BLaER1 (cell line): ENCODE results near the gene MAPKAPK3.

Source experiments
- H3K27ac ChIP-seq: shearing (Covaris generic); formaldehyde crosslinking; 2 replicates; pipeline ENCODE4 v1.8.1; 2022
- H3K27me3 ChIP-seq: shearing (Covaris generic); formaldehyde crosslinking; 2 replicates; pipeline ENCODE4 v1.8.1; 2022
- H3K36me3 ChIP-seq: shearing (Covaris generic); formaldehyde crosslinking; 2 replicates; pipeline ENCODE4 v1.8.1; 2022
- H3K4me1 ChIP-seq: shearing (Covaris generic); formaldehyde crosslinking; 2 replicates; pipeline ENCODE4 v1.8.1; 2022
- H3K4me2 ChIP-seq: shearing (Covaris generic); formaldehyde crosslinking; 2 replicates; pipeline ENCODE4 v1.8.1; 2022
- H3K4me3 ChIP-seq: shearing (Covaris generic); formaldehyde crosslinking; 2 replicates; pipeline ENCODE4 v1.8.1; 2022
- H3K9ac ChIP-seq: shearing (Covaris generic); formaldehyde crosslinking; 2 replicates; pipeline ENCODE4 v1.8.1; 2022
- H3K9me3 ChIP-seq: shearing (Covaris generic); formaldehyde crosslinking; 2 replicates; pipeline ENCODE4 v1.8.1; 2022
- H4K20me1 ChIP-seq: shearing (Covaris generic); formaldehyde crosslinking; 2 replicates; pipeline ENCODE4 v1.8.1; 2022
- Cebpa-rat ChIP-seq: shearing (Covaris generic); IDR thresholded peaks from 2 replicates; pipeline ENCODE4 v1.8.1; 2022

MAPKAPK3 gene

DNA sequence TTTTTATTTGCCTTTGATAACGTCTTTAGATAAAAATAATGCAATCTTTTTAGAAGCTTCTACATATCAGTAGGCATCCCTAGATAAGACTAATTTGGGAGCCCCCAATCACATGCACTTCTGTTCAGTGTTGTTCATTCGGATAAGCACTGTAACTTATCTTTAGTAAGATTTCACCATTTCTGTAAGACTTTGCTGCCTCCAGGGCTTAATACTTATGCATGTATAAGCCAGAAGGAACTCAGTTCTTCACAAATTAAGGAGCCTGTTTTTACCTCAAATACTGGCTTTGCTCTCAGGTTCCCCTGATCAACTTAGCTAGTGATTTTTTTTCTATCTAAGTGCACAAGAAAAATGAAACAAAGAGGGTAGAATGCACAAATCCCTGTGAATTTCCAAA lies 78.1 kb downstream of the MAPKAPK3 start:
- Histone ChIP-seq H3K27me3 (no peaks in the 10 kb centered on the region), H4K20me1 (no peaks in the 10 kb centered on the region), H3K4me3 (no peak overlapping the region), H3K9ac (no peak overlapping the region), H3K27ac (no peak overlapping the region), H3K9me3 (peaks cover 16% of the 10 kb centered on the region), H3K4me2 (no peak overlapping the region), H3K4me1 (no peaks in the 10 kb centered on the region), H3K36me3 (no peaks in the 10 kb centered on the region)
- no peak for TF ChIP-seq Cebpa-rat

DNA sequence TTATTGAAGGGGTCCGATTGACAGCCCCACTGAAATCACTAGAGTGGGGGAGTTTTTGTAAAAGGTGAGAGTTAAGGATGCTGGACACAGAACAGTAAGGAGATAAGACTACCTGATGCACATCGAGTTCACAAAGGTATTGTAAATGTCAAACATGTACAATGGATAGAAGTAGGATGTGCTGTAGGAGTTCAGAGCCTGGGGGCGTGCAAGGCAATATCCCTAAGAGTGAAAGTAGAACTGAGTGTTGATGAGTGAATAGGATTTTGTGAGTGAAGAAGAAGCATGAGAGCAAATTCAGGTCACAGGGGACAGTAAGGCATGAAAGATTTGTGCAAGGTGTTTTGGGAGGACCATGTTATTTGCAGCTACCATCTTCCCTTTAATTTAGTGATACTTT lies 79.3 kb downstream of the MAPKAPK3 start:
- no peaks in the 10 kb centered on the region for H3K36me3 ChIP-seq
- no peaks in the 10 kb centered on the region for H3K4me1 ChIP-seq
- no peak overlapping the region for H3K9ac ChIP-seq
- H4K20me1 ChIP-seq: no peaks in the 10 kb centered on the region
- H3K4me2 ChIP-seq: no peak overlapping the region
- no peak overlapping the region for H3K27ac ChIP-seq
- no peak overlapping the region for H3K4me3 ChIP-seq
- H3K9me3 ChIP-seq: peaks cover 16% of the 10 kb centered on the region
- no peaks in the 10 kb centered on the region for H3K27me3 ChIP-seq
- TF ChIP-seq Cebpa-rat: no peak

DNA sequence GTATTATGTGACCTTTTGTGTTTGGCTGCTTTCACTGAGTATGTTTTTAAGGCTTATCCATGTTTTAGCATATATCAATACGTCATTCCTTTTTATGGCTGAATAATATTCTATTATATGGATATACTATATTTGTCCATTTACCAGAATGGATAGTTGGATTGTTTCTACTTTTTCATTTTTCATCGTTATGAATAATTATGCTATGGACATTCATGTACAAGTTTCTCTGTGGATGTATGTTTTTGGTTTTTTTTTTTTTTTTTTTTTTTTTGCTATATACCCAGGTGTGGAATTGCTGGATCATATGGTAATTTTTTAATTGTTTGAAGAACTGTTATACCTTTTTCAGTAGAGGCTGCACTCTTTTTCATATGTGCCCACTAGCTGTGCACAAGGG lies 81.3 kb downstream of the MAPKAPK3 start:
- Histone ChIP-seq H3K27me3 (no peaks in the 10 kb centered on the region), H3K9ac (no peak overlapping the region), H3K4me3 (no peak overlapping the region), H4K20me1 (no peaks in the 10 kb centered on the region), H3K36me3 (no peaks in the 10 kb centered on the region), H3K9me3 (peaks cover 29% of the 10 kb centered on the region), H3K4me2 (no peak overlapping the region), H3K4me1 (no peaks in the 10 kb centered on the region), H3K27ac (no peak overlapping the region)
- TF ChIP-seq Cebpa-rat: no peak
